GM21737 (cell line): Measurements from ENCODE around the gene DSG3.

Experiments used
- ATAC-seq: cut with Tn5 transposase; IDR thresholded peaks from one replicate; pipeline ENCODE4 v1.9.1; 2021; ENCODE audit warnings: mild to moderate bottlenecking, moderate library complexity; ENCODE audit not compliant: unreplicated experiment

The DSG3 gene

DNA sequence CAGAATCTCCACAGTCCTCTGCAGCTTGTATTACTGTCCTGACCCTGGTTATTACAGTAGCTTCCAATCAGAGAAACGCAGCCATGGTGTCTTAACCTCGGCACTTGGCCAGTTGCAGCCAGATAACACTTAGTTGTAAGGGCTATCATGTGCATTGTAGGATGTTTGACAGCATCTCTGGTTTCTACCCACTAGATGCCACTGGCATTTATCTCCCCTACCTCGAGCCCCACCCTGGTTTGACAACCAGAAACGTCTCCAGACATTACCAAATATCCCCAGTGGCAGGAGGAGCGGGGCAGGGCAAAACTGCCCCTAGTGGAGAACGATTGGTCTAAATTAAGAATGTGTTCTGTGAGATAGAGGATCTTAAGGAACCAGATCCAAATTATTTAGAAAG is 63.6 kb downstream of the DSG3 start:
- ATAC-seq: no peak

DNA sequence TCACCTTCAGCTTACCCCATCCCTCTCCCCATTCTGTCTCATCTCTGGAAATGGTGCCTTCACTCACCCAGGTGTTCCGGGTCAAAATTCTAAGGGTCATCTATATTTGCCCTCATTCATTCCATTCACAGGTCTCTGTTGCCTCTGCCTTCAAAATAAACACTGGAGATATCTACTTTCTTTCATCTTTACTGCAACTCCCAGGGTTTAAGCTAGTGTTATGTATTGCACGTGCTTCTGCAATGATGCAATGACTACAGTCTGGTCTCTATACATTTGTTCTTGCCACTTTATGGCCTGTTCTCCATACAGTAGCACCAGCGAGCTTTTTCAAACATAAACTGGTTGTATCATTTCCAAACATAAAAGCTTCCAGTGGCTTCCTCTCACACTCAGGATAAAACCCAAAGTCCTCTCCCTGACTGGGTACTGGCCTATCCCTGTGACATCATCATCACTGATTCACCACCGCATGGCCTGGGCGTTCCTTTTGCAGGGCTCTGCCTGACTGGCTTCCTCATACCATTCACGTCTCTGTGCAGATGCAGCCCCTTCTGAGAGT is 64.7 kb downstream of the DSG3 start:
- ATAC-seq: no peak

DNA sequence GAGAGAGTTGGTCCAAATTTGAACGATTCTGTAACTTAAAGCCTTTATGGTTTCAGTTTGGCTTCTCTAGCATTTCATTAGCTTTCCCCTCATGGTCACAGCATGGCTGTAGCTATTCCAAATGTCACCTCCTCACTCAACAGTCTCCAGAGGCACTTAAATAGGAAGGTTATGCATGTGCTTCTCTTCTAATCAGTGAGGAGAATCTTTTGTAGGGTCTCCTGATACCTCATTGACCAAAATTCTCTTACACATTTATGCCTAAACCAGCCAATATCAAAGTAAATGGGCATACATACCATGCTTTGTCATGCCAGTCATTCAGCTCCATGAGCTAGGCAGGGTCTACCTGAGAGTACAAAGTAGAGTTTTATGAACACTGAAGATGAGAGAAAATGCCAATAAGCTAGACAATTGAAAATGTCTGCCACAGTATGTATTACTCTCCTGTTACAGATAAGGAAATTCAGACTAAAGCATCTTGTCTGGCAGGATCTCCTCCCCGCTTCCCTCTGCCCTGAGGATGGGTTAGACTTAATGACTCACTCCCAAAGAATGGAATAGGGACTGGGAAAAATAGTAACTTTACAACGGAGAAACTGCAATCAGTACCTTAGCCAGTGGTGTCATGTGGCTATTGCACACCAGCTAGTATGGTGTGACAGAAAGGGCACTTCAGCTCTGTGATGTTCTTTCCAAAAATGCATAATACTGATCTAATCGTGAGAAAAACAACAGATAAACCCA is 65.8 kb downstream of the DSG3 start:
- ATAC-seq: no peak

DNA sequence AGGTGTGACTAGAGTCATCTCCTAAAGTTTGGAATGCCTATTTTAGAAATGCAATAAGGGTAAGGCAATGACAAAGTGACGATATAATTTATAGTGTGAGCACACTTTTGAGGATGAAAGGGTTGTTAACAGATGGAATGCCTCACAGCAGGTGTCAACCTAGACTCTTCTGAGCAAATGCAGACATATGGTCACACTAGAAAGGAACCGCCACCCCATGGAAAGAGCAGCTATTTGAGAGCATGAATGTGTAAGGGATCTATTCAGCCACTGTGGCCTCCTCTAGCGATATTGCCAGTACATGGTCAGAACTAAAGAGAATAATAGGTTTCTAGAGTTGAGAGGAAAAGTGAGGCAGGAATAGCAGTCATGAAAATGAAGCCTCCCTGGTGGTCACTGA is 68.9 kb downstream of the DSG3 start:
- no peak for ATAC-seq

DNA sequence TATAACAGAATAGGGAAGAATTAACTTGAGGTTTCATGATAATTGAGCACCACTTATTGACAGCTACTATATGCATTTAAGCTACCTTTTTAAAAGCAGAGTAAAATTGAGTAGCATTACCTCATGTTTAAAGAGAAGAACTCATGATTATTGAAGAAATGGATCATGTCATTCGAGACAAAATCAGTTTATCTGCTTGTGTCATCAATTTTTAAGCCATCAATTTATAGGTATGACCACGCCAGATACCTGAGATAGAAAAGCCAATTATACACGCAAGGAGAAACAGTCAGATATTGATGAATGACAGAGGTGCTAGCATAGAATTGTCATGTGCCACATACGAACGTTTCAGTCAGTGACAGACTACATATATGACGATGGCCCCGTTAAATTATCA is 78.8 kb downstream of the DSG3 start:
- no peak for ATAC-seq
